K562 (cell line): ENCODE measurements around the gene PLRG1. TPM values are rescaled to one million over a fixed set of nuclear protein-coding genes. Genes with fewer than 3 reads are reported as not detected.

Experiments
- ASH1L ChIP-seq: fragments of 450-650 bp; IDR thresholded peaks from 2 replicates; pipeline ENCODE4 v1.6.1; 2018; ENCODE audit warnings: borderline replicate concordance, mild to moderate bottlenecking, low read depth; ENCODE audit not compliant: partially characterized antibody
- BACH1 ChIP-seq: fragments of 200-800 bp; sonication (Bioruptor generic); IDR thresholded peaks from 2 replicates; pipeline ENCODE4 v1.6.1; 2016; ENCODE audit warnings: missing genetic modification characterization, missing compliant biosample characterization
- BRF1 ChIP-seq: IDR thresholded peaks from 3 replicates; pipeline ENCODE4 v1.6.1; 2011; ENCODE audit warnings: borderline replicate concordance, mild to moderate bottlenecking; ENCODE audit not compliant: insufficient read length; ENCODE audit errors: extremely low read depth
- CCNT2 ChIP-seq: IDR thresholded peaks from 2 replicates; pipeline ENCODE4 v1.6.1; 2011; ENCODE audit warnings: borderline replicate concordance, low read depth, mild to moderate bottlenecking, moderate library complexity, mixed read lengths, low read length; ENCODE audit not compliant: insufficient read length; ENCODE audit errors: extremely low read depth
- DACH1 ChIP-seq: fragments of 450-650 bp; IDR thresholded peaks from 2 replicates; pipeline ENCODE4 v1.6.1; 2018; ENCODE audit not compliant: partially characterized antibody
- DLX4 ChIP-seq: fragments of 250-450 bp; sonication (Bioruptor Pico); IDR thresholded peaks from 2 replicates; pipeline ENCODE4 v1.6.1; 2021; ENCODE audit warnings: mild to moderate bottlenecking
- EGR1 ChIP-seq: fragments of 450-650 bp; conservative IDR thresholded peaks from 2 replicates; pipeline ENCODE4 v1.6.1; 2017; ENCODE audit warnings: mild to moderate bottlenecking
- EZH2 ChIP-seq: IDR thresholded peaks from 2 replicates; pipeline ENCODE4 v1.6.1; 2012; ENCODE audit warnings: low read depth, mild to moderate bottlenecking, inconsistent platforms, low read length, borderline replicate concordance
- GABPB1 ChIP-seq: sonication (generic); formaldehyde crosslinking; IDR thresholded peaks from 2 replicates; pipeline ENCODE4 v1.8.0; 2022; ENCODE audit warnings: mild to moderate bottlenecking, missing genetic modification reagents
- GATAD2B ChIP-seq: fragments of 450-650 bp; IDR thresholded peaks from 2 replicates; pipeline ENCODE4 v1.6.1; 2017; ENCODE audit warnings: mild to moderate bottlenecking, borderline replicate concordance
- HMG20A ChIP-seq: fragments of 450-650 bp; formaldehyde crosslinking; conservative IDR thresholded peaks from 2 replicates; pipeline ENCODE4 v1.4.0; 2020; ENCODE audit warnings: mild to moderate bottlenecking, mixed read lengths
- MCM3 ChIP-seq: fragments of 450-650 bp; IDR thresholded peaks from 2 replicates; pipeline ENCODE4 v1.6.1; 2016
- NEUROD1 ChIP-seq: fragments of 150-350 bp; IDR thresholded peaks from 2 replicates; pipeline ENCODE4 v1.6.1; 2014; ENCODE audit warnings: borderline replicate concordance, low read length, low read depth; ENCODE audit not compliant: partially characterized antibody
- NR3C1 ChIP-seq: sonication (generic); formaldehyde crosslinking; IDR thresholded peaks from 2 replicates; pipeline ENCODE4 v1.8.1; 2022; ENCODE audit warnings: missing genetic modification reagents
- RBM14 ChIP-seq: fragments of 200-400 bp; formaldehyde crosslinking; IDR thresholded peaks from 2 replicates; pipeline ENCODE4 v1.6.1; 2018; ENCODE audit warnings: low read depth, mild to moderate bottlenecking, low read length, moderate library complexity, borderline replicate concordance; ENCODE audit not compliant: insufficient read depth
- SUPT5H ChIP-seq: fragments of 450-650 bp; IDR thresholded peaks from 2 replicates; pipeline ENCODE4 v1.6.1; 2016
- ZNF174 ChIP-seq: fragments of 250-450 bp; sonication (Bioruptor Pico); IDR thresholded peaks from 2 replicates; pipeline ENCODE4 v1.4.0; 2020; ENCODE audit warnings: mild to moderate bottlenecking
- ZNF384 ChIP-seq: IDR thresholded peaks from 2 replicates; pipeline ENCODE4 v1.6.1; 2012; ENCODE audit warnings: low read depth, low read length, improper control_type of control experiment
- ZNF518B ChIP-seq: fragments of 250-450 bp; sonication (Bioruptor Pico); IDR thresholded peaks from 2 replicates; pipeline ENCODE4 v1.5.0; 2021; ENCODE audit warnings: mild to moderate bottlenecking, moderate library complexity
- polyA plus RNA-seq, 8 experiments: library from polyadenylated mRNA; depleted of rRNA in 4 of 8; stranded (reverse) in 5 of 8; unstranded in 3 of 8; fragments of >200 nt; fragmentation: Nextera tagmentation in 2 of 8; fragmentation: Illumina TruSeq in 1 of 8; extraction: Ambion mirVana in 2 of 8; extraction: Trizol in 1 of 8; gene quantifications; 2 replicates each; pipeline versions ENCODE4 v1.2.1 to v1.2.3, GENCODE V29; 2011 to 2014; ENCODE audit warnings: inconsistent platforms in 1 of 8, missing spikeins in 1 of 8
- total RNA-seq, 7 experiments: library from RNA; depleted of rRNA in 6 of 7; stranded (reverse); fragments of >200 nt in 6 of 7; fragmentation: Illumina TruSeq in 2 of 7; extraction: Trizol in 2 of 7; gene quantifications; 2 replicates each; pipeline versions ENCODE4 v1.2.1 to v1.2.3, GENCODE V29; 2011 to 2021; ENCODE audit warnings: low replicate concordance in 1 of 7
- TF ChIP-seq, protein P1 (sequence below): fragments of 250-450 bp; sonication (Bioruptor Pico); IDR thresholded peaks from 2 replicates; pipeline ENCODE4 v1.9.0; 2021; ENCODE audit warnings: mild to moderate bottlenecking
- TF ChIP-seq, protein P2 (sequence below), 2 experiments: IDR thresholded peaks; 2 replicates each; pipeline ENCODE4 v1.6.1; 2012; ENCODE audit warnings: improper control_type of control experiment in 2 of 2, low read depth in 2 of 2, low read length in 2 of 2, borderline replicate concordance in 1 of 2

The PLRG1 gene
- total and polyA plus RNA-seq, 9 of the 15 experiments (the other 6 are each of a cell fraction or from before 2014, with no cell fraction given), result 48.0 to 248 (median 120) TPM

DNA sequence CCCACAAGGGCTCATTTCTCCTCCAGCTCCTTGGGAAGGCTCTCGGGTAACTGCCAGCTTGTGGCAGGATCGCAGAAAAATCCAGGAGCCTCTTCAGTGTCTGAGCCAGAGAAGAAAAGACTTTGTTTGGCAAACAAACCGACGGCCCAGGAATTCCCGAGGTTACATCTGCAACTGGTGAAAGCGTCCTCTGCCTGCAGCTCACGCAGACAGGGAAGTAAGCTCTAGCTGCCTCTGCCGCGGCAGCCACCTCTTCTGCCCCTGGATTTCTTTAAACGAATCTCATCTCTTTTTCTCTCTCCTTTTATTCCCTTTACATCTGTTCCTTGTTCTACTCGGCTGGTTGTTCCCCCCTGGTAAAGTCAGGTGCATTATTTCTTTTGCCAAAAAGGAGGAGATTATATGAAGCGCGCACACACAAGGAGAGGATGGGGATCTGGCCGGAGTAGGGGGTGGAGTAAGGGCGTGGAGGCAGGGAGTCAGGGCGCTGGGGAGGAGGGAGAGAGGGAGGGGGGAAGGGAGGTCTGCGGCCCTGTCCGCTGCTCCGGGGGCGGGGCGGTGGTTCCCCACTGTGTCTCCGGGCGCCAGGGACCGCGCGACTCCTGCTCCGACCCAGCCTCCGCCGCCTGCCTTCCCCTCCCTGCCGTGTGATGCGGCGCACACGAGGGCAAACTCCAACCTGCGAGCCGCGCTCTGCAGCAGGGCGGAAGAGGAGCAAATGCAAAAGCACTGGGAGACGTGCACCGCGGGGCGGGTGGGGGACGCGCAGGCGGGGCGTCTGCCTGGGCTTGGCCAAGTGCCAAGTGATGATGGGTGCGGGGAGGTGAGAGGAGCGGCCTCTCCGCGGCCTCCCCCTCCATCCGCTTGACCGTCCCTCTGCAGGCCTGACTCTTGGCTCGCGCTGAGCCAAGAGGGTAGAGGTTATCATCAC lies 58.6 kb downstream of the PLRG1 start, which contains the start of gene DCHS2 (continued):
- TF ChIP-seq EGR1 (peak; percentile 28; the same call in 1 of the 2 replicates), BRF1 (no peak), ZNF384 (no peak), BACH1 (tag) (no peak), SUPT5H (no peak), CCNT2 (no peak), DACH1 (no peak), ZNF174 (CRISPR knock-in tag) (no peak), RBM14 (no peak), EZH2 (no peak), GABPB1 (CRISPR knock-in tag) (no peak), ASH1L (no peak), NR3C1 (CRISPR knock-in tag) (no peak), DLX4 (CRISPR knock-in tag) (no peak), HMG20A (no peak), GATAD2B (no peak), MCM3 (no peak), NEUROD1 (no peak), ZNF518B (CRISPR knock-in tag) (no peak)
- TF ChIP-seq, protein P1, sequence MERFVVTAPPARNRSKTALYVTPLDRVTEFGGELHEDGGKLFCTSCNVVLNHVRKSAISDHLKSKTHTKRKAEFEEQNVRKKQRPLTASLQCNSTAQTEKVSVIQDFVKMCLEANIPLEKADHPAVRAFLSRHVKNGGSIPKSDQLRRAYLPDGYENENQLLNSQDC (CRISPR knock-in tag), result no peak
- TF ChIP-seq, protein P2, sequence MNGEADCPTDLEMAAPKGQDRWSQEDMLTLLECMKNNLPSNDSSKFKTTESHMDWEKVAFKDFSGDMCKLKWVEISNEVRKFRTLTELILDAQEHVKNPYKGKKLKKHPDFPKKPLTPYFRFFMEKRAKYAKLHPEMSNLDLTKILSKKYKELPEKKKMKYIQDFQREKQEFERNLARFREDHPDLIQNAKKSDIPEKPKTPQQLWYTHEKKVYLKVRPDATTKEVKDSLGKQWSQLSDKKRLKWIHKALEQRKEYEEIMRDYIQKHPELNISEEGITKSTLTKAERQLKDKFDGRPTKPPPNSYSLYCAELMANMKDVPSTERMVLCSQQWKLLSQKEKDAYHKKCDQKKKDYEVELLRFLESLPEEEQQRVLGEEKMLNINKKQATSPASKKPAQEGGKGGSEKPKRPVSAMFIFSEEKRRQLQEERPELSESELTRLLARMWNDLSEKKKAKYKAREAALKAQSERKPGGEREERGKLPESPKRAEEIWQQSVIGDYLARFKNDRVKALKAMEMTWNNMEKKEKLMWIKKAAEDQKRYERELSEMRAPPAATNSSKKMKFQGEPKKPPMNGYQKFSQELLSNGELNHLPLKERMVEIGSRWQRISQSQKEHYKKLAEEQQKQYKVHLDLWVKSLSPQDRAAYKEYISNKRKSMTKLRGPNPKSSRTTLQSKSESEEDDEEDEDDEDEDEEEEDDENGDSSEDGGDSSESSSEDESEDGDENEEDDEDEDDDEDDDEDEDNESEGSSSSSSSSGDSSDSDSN (IDR thresholded peaks at IDR 0.05; ENCODE audit: borderline replicate concordance in 1 of 2, low read depth in 2 of 2, low read length in 2 of 2), result peak in 1 of 2 experiments; percentile 77; a peak in 2 of 4 replicates
